ENCODE results near the gene ENTREP3.
A peak's percentile ranks its signal among the peaks of the same experiment; 100 is the strongest.

Gene ENTREP3

GRCh38 chr1:155277902-155278688 is 22.8 kb upstream of the ENTREP3 start:
- no peak for DNase-seq (ENCODE audit: low spot score)

DNA sequence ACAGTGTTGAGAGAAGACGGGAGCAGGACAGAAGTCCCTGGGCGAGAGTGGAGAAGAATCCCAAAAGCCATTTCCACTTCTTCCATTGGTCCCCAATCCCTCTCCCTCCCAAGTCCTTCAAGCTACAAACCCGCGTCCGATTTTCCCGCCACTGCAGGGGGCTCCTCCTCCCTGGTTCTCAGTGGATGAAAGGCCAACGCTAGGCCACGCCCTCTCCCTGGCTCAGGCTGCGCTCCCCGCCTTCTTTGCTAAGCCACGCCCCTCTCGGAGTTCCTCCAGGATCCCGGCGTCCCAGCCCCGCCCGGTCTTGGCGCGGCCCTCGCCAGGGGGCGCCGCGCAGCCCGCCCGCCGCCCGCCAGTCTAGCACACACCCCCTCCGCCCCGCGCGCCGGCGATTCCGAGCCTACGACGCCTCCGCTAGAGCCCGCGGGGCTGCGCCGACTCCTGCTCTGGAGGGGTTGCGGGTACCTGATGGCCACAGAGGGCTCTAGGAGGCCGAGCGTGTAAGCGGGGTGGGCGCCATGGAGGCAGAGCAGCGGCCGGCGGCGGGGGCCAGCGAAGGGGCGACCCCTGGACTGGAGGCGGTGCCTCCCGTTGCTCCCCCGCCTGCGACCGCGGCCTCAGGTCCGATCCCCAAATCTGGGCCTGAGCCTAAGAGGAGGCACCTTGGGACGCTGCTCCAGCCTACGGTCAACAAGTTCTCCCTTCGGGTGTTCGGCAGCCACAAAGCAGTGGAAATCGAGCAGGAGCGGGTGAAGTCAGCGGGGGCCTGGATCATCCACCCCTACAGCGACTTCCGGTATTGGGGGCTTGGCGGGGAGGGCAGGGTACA is 22.0 kb upstream of the ENTREP3 start, which contains the start of gene HCN3:
TSS of gene HCN3 (plus strand) at position 394 of the 832 bp plus-strand sequence. CDS start at position 522, 128 bp downstream.
- DNase-seq (ENCODE audit: low spot score): peak; percentile 97

- DNase-seq (ENCODE audit: low spot score): peak; percentile 93
Observed at GRCh38 chr1:155273343-155274245, 18.3 kb upstream of the ENTREP3 start, which contains the start of gene CLK2. Gene CLK2 (minus strand): TSS chr1:155273504. CDS start chr1:155270977, 2,527 bp downstream.

GRCh38 chr1:155272466-155273342 is 17.4 kb upstream of the ENTREP3 start:
- no peak for DNase-seq (ENCODE audit: low spot score)

- no peak for DNase-seq (ENCODE audit: low spot score)
Observed at GRCh38 chr1:155269381-155269780, 14.1 kb upstream of the ENTREP3 start.

DNA sequence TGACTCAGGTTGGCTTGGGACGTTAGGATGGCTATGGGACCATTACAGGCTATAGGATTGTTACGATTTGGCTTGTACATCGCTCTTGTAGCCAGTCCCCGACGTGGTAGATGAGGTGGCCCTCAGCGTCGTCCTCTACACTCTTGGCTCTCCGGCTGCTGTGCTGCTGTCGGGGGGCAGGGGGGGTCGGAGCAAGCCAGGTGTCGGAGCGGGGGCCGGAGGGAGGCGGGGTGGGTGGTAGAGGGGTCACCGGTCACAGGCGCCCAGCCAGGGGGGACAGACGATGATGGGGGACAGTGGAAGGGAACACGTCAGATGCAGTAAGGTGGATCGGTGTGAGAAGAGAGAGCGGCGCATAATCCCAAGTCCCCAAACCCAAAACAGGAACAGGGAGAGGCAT is 13.3 kb upstream of the ENTREP3 start:
- DNase-seq (ENCODE audit: low spot score): no peak

DNA sequence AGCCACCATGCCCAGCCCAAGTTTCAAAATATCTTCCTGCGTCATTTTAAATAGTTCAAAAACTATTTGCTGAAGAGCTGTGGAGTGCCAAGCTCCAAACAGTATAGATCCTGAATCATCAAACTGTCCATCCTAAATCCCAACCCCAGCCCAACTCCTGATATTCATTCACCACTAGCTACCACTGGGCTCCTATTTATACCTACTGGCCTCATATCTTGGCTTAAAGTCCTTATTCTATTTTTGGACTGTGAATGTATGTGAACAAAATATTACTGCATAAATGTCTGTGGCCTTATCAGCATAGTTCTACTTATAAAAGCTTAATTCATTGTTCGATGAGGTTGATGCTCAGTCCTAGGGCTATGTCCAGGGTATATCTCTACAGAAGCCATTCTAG is 12.1 kb upstream of the ENTREP3 start:
- DNase-seq (ENCODE audit: low spot score): no peak

GRCh38 chr1:155266553-155266952 is 11.3 kb upstream of the ENTREP3 start:
- DNase-seq (ENCODE audit: low spot score): no peak

DNA sequence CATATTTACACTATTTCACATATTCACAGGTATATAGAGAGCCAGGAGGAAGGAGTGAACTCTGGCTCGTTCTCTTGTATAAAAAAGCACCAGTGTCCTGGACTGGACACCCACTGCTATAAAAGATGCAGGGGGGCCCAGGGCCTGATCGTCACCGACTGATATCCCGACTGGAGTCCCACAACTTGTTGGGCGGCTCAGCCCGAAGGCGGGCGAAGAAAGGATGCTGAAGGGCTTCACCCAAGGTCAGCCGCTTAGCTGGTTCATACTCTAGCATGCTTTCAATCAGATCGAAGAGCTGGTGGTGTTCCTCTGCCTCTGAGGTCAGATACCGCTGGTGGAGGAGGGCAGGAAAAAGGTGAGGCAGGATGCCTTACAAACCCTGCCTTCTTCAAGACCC is 7.8 kb upstream of the ENTREP3 start:
- DNase-seq (ENCODE audit: low spot score): no peak

DNA sequence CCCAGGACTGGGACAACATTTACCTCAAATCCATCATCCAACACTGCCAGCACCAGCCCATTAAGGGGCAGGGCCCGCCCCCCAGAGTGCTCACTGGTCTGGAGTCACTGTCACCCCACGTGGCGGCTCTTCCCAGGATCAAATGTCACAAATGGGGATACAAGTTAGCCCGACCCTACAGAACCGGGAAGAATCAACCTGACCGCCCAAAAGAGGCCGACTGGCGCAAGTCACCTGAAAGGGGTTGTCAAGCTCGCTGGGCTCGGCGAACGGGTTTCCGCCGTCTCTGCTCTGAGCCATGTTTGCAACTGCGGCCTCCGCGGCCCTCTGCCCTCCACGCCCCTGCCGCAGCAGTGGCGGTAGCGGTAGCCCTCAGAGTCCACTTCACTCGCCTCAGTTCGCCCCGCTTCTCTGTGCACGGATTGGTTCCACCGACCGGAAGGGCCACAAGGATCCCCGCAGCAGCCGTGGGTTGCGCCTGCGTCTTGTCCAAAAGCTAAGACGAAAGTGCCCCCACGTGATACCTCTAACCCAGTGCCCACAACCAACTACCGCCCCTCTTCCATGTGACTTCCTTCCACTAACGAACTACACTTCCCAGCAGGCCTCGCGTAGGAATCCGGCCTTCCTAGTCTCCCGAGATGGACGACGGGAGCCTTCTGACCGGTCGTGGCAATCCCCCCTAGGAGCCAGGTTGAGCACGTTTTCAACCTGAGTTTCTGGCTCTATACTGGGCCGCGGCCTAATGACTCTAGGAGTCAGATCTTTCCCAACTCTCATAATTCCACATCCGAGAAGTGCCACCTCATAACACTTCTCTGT is 6.8 kb upstream of the ENTREP3 start, which contains the start of gene SCAMP3:
TSS of gene SCAMP3 (minus strand) at position 509 of the 822 bp plus-strand sequence. CDS start at position 300, 209 bp downstream.
- DNase-seq (ENCODE audit: low spot score): peak; percentile 99

- DNase-seq (ENCODE audit: low spot score): no peak
Observed at GRCh38 chr1:155261493-155261851, 6.2 kb upstream of the ENTREP3 start.

DNA sequence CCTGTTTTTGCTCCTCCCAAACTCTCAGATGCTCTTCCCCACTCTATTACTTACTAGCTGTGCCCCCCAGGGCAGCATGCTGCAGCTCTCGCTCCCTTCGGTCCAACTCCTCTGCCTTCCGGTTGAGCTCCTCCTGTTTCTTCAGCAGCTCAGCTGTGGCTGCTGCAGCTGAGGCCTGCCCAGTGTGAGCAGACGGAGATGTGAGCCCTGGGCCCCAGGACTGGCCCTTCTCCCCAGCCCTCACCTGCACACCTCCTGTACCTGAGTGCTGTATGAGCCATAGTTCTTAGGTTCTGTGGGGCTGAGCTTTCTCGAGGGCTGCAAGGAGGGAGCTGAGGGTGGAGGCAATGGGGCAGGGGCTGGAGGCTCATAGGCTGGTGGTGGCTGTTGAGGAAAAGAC is 5.0 kb upstream of the ENTREP3 start:
- no peak for DNase-seq (ENCODE audit: low spot score)

- no peak for DNase-seq (ENCODE audit: low spot score)
Observed at GRCh38 chr1:155256058-155256852, 972 bp upstream of the ENTREP3 start.

DNA sequence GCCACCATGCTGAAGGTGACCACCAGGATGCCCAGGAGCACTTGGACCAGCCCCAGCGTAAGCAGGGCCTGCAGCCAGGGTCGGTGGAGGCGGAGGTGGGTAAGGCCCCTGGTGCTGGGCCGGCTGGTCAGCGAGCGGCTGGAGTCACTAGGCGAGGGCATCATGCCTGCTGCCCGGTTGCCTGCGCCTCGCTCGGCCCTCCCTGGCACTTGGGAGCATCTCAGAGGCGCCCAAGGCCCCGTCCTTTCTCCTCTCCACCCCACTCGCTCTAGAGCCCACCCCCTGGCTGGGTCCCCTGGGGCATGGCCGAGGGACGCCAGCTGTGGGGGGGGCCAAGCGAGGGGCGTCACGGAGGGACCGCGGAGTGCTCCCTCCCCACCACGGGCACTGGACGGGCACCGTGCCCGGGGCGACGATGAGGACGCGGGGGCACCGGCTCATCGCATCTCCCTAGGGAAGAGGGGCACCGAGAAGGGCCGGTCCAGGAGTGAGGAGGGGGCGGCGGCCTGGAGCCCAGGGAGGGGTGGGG is 505 bp downstream of the ENTREP3 start:
- no peak for DNase-seq (ENCODE audit: low spot score)

DNA sequence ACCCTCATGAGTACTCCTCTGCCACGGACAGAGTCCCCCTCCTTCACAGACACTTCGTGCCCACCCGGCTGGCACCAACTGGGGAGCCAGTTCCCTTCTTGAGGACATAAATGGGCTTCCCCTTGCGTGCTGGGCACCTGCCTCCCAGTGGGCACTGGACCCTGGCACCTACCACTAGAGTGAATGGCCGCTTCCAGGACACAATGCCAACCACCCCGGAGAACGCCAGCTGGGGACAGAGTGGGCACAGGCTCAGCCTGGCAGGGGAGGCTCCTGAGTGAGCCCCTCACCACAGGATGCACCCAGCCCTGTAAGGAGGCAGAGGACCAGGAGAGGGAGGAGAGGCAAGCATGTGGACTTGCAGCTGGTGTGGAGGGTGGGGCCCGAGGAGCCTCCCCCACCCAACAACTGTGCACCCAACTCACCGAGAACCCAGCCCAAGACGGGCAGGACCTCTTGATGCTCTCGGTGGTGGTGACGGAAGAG is 1.0 kb downstream of the ENTREP3 start:
- no peak for DNase-seq (ENCODE audit: low spot score)

DNA sequence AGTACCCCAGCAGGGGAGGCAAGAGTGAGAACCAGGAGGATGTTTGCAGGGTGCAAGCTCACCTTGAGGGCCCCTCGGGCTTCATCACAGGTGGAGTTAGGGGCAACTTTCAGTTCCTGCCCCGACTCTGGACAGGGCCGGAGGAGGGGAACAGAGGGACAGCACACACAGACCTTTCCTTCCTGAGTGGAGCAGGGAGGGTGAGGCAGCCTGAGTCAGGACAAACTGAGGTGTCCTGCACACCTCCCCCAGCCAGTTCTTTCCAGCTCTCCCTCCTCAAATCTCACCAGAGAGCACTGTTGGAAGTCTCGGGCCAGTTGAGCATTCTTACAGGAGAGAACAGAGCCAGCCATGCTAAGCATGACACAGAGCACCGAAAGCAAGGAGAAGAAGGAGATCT is 1.5 kb downstream of the ENTREP3 start:
- DNase-seq (ENCODE audit: low spot score): no peak

DNA sequence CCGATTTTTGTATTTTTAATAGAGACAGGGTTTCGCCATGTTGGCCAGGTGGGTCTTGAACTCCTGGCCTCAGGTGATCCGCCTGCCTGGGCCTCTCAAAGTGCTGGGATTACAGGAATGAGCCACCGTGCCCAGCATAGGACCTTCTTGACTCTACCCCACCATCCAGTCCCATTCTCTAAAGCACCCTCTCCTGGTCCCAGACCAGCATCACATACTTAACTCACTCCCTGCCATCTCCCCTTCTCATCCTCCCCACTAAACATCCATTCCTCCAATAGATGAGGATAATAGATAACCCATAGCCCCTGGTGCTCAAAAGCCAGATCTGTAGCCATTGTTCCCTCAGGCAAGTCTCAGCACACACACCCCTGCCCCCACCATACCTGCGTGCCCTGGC is 2.1 kb downstream of the ENTREP3 start:
- DNase-seq (ENCODE audit: low spot score): no peak

GRCh38 chr1:155251566-155251965 is 3.7 kb downstream of the ENTREP3 start:
- DNase-seq (ENCODE audit: low spot score): no peak

Measured in putamen (tissue), 1 donor.